Glutamatergic neuron (in vitro differentiated cells): Measurements from ENCODE around the gene FGF10. TPM values are rescaled to one million over a fixed set of nuclear protein-coding genes. Genes with fewer than 3 reads are reported as not detected.
A peak's percentile ranks its signal among the peaks of the same experiment; 100 is the strongest.

Source experiments
- DNase-seq: peaks from one replicate; pipeline ENCODE4 v3.0.0; 2022
- H3K27ac Mint-ChIP-seq: one replicate; pipeline ENCODE4 v1.8.0; 2020; ENCODE audit warnings: mild to moderate bottlenecking, mixed read lengths, inconsistent platforms; ENCODE audit not compliant: unreplicated experiment
- H3K27me3 Mint-ChIP-seq: one replicate; pipeline ENCODE4 v1.8.0; 2020; ENCODE audit warnings: mild to moderate bottlenecking, moderate library complexity, mixed read lengths, inconsistent platforms; ENCODE audit not compliant: unreplicated experiment
- H3K36me3 Mint-ChIP-seq: one replicate; pipeline ENCODE4 v1.8.0; 2020; ENCODE audit warnings: mild to moderate bottlenecking, mixed read lengths, inconsistent platforms; ENCODE audit not compliant: unreplicated experiment
- H3K4me1 Mint-ChIP-seq: one replicate; pipeline ENCODE4 v1.8.0; 2020; ENCODE audit warnings: mild to moderate bottlenecking, low read depth, mixed read lengths, inconsistent platforms; ENCODE audit not compliant: unreplicated experiment
- H3K4me3 Mint-ChIP-seq: one replicate; pipeline ENCODE4 v1.8.0; 2020; ENCODE audit warnings: mild to moderate bottlenecking, mixed read lengths, inconsistent platforms; ENCODE audit not compliant: unreplicated experiment
- H3K9me3 Mint-ChIP-seq: one replicate; pipeline ENCODE4 v1.8.0; 2020; ENCODE audit warnings: mild to moderate bottlenecking, moderate library complexity, mixed read lengths, inconsistent platforms; ENCODE audit not compliant: unreplicated experiment
- CTCF ChIP-seq: fragments of 200-600 bp; sonication (generic); IDR thresholded peaks from one replicate; pipeline ENCODE4 v1.5.0; 2021; ENCODE audit not compliant: partially characterized antibody, unreplicated experiment
- total RNA-seq: library from RNA; stranded (reverse); fragmentation: NEBNext Ultra II Directional; extraction: Animal tissue kit (Norgen Biotek cat#: 25700); gene quantifications from one replicate; pipeline ENCODE4 v1.2.1, GENCODE V29; 2021; ENCODE audit not compliant: unreplicated experiment

The FGF10 gene
- total RNA-seq, 1 donor from 2014 or later: not detected

DNA sequence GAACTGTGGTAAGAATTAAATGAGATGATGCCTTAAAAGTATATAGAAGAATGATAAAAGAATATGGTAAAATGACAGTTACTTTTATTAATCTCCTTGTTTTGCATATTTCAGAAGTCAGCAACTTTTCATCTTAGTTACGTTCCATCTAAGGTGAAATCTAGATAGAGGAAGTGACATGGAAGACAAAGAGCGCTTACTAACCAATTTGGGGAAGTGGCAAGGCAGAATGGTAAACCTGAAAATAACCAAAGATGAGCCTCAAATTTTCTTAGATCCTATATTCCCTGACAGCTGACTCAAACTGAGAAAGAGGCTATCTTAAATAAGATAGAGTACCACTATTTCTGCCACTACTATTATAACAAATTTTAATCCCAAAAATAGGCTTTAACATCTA is 52.5 kb downstream of the FGF10 start:
- Mint-ChIP-seq H3K4me3 (no peak overlapping the region), H3K4me1 (no peaks in the 10 kb centered on the region), H3K27ac (no peak overlapping the region), H3K9me3 (no peaks in the 10 kb centered on the region), H3K27me3 (no peaks in the 10 kb centered on the region), H3K36me3 (no peaks in the 10 kb centered on the region)
- DNase-seq: no peak
- no peak for TF ChIP-seq CTCF

DNA sequence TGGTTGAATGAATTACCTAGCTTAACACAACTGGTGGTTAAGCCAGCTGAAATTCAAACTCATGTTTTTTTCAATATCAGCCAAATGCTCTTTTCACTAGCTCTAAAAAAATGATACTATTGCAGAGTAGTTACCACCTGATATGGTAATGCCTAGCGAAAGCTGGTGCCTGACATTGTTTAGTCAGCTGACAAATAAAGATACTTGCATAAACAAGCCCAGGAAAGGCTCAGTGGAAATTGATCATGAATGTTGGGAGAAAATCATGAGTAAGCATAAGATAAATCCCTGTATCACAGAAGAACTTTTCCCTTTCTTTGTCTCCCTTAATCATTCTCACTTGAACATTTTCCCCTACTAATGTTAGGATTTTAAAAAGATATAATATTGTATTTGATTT is 54.6 kb downstream of the FGF10 start:
- Mint-ChIP-seq H3K27ac (no peak overlapping the region), H3K9me3 (no peaks in the 10 kb centered on the region), H3K36me3 (no peaks in the 10 kb centered on the region), H3K4me3 (no peak overlapping the region), H3K27me3 (no peaks in the 10 kb centered on the region), H3K4me1 (no peaks in the 10 kb centered on the region)
- no peak for TF ChIP-seq CTCF
- no peak for DNase-seq

- Mint-ChIP-seq H3K9me3 (no peaks in the 10 kb centered on the region), H3K4me3 (no peak overlapping the region), H3K4me1 (no peaks in the 10 kb centered on the region), H3K36me3 (no peaks in the 10 kb centered on the region), H3K27me3 (no peaks in the 10 kb centered on the region), H3K27ac (no peak overlapping the region)
- TF ChIP-seq CTCF: peak; percentile 77
- no peak for DNase-seq
These were observed 56.8 kb downstream of the FGF10 start for GRCh38 chr5:44332285-44332971.

DNA sequence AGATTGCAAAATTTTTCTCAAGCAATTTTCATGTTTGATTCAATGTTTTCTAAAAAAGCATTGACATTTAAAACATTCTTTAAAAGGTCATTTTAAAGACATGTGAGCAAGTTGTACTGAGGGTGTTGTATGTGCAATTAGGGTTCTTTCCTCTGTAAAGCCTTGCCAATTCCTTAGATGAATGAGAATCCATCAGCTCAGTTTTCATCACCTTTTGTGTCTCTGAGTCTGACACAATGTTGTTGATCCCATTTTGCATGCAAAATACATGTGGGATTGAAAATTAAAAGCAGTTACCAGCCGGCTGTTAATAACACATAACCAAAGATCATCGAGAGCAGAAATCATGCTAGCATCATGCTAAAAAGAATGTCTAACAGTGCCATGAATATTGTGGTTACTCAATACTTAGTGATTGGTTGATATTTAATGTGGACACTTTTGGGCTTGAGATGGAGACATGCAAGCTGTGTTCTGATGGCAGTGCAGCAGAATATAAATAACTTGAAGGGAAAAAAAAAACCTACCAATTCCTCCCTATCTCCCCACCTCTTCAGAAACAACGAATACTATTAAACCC is 57.7 kb downstream of the FGF10 start:
- Mint-ChIP-seq H3K9me3 (no peaks in the 10 kb centered on the region), H3K4me1 (no peaks in the 10 kb centered on the region), H3K36me3 (no peaks in the 10 kb centered on the region), H3K27ac (no peak overlapping the region), H3K4me3 (no peak overlapping the region), H3K27me3 (no peaks in the 10 kb centered on the region)
- DNase-seq: no peak
- no peak for TF ChIP-seq CTCF

DNA sequence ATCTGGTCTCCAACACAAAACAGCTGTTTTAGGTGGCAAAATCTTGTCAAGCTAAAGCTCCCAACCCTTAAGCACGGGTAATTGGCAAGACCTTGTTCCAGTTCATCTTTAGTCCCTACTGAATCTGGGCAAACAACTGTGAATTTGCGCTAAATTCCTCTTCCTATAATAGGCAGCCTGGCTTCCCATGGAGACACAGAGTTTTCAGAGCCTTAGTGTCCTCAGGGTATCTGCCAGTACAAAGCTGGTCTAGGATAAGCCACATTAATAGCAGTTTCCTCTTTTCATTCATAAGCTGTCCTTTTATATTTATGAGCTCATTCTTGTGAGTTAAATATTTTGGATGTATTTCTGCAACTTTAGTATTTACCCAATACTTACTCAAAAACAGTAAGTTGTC is 59.5 kb downstream of the FGF10 start:
- H3K27ac Mint-ChIP-seq: no peak overlapping the region
- no peak for TF ChIP-seq CTCF
- DNase-seq: no peak
- H3K4me3 Mint-ChIP-seq: no peak overlapping the region
- no peaks in the 10 kb centered on the region for H3K9me3 Mint-ChIP-seq
- no peaks in the 10 kb centered on the region for H3K36me3 Mint-ChIP-seq
- H3K4me1 Mint-ChIP-seq: no peaks in the 10 kb centered on the region
- no peaks in the 10 kb centered on the region for H3K27me3 Mint-ChIP-seq
